NOMO-1 (cell line): ENCODE data around the gene RBFOX2.
"Not testable (repeated sequence)": the region's sequence is repeated elsewhere in the genome, so short reads cannot be mapped to it uniquely, and the experiment has no call there.

Experiments used
- DNase-seq, 2 experiments: peaks; one replicate each; lab custom pipeline; 2025; ENCODE audit not compliant: unreplicated experiment in 2 of 2; lab: John Stamatoyannopoulos, UW

RBFOX2 gene

GRCh38 chr22:35799150-35799549 lies 229.5 kb downstream of the RBFOX2 start:
- no peak for DNase-seq

- DNase-seq: no peak
These were observed 231.2 kb downstream of the RBFOX2 start for GRCh38 chr22:35797411-35797810.

- DNase-seq: no peak
These were observed 233.1 kb downstream of the RBFOX2 start for GRCh38 chr22:35795476-35795875.

- DNase-seq: no peak
These were observed 236.1 kb downstream of the RBFOX2 start for GRCh38 chr22:35792506-35792905.

GRCh38 chr22:35791788-35792187 lies 236.8 kb downstream of the RBFOX2 start:
- DNase-seq: not testable (repeated sequence)

- peak; percentile 32 to 76 for DNase-seq
These were observed 243.3 kb downstream of the RBFOX2 start for GRCh38 chr22:35785181-35785923.

- no peak for DNase-seq
These were observed 244.0 kb downstream of the RBFOX2 start for GRCh38 chr22:35784633-35785032.

- DNase-seq: no peak
These were observed 244.5 kb downstream of the RBFOX2 start for GRCh38 chr22:35783943-35784614.

- peak in 1 of 2 experiments; percentile 18 for DNase-seq
These were observed 246.1 kb downstream of the RBFOX2 start for GRCh38 chr22:35782504-35782903.

- no peak for DNase-seq
These were observed 246.7 kb downstream of the RBFOX2 start for GRCh38 chr22:35781898-35782297.

- DNase-seq: no peak
These were observed 251.2 kb downstream of the RBFOX2 start for GRCh38 chr22:35777335-35777975.

- no peak for DNase-seq
These were observed 253.3 kb downstream of the RBFOX2 start for GRCh38 chr22:35775339-35775738.

GRCh38 chr22:35769974-35770373 lies 258.6 kb downstream of the RBFOX2 start:
- no peak for DNase-seq

- DNase-seq: no peak
These were observed 261.7 kb downstream of the RBFOX2 start for GRCh38 chr22:35766654-35767580.

- DNase-seq: no peak
These were observed 267.6 kb downstream of the RBFOX2 start for GRCh38 chr22:35761037-35761436.

GRCh38 chr22:35758394-35758793 lies 270.2 kb downstream of the RBFOX2 start:
- peak in 1 of 2 experiments; percentile 14 for DNase-seq

GRCh38 chr22:35756722-35757121 lies 271.9 kb downstream of the RBFOX2 start:
- no peak for DNase-seq

- no peak for DNase-seq
These were observed 273.9 kb downstream of the RBFOX2 start for GRCh38 chr22:35754761-35755160.

- DNase-seq: no peak
These were observed 275.8 kb downstream of the RBFOX2 start for GRCh38 chr22:35752863-35753189.

- DNase-seq: peak; percentile 14 to 75
These were observed 276.4 kb downstream of the RBFOX2 start for GRCh38 chr22:35752006-35752862.
